ENCODE measurements around the gene ZBTB26. TPM values are rescaled to one million over a fixed set of nuclear protein-coding genes. Genes with fewer than 3 reads are reported as not detected.
"Not testable (repeated sequence)": the region's sequence is repeated elsewhere in the genome, so short reads cannot be mapped to it uniquely, and the experiment has no call there.

Gene ZBTB26
- polyA plus RNA-seq, 1 donor, result 8.8 TPM

- DNase-seq (ENCODE audit: low read depth), result no peak
Measured at GRCh38 chr9:122923947-122924346, 7.4 kb downstream of the ZBTB26 start.

- DNase-seq (ENCODE audit: low read depth), result no peak
Measured at GRCh38 chr9:122922713-122923112, 8.6 kb downstream of the ZBTB26 start.

GRCh38 chr9:122918310-122918709 lies 13.0 kb downstream of the ZBTB26 start:
- DNase-seq (ENCODE audit: low read depth), result no peak

GRCh38 chr9:122912964-122913673 lies 18.2 kb downstream of the ZBTB26 start, which contains the start of gene ZBTB6:
ZBTB6 (minus strand) TSS chr9:122913323; CDS start chr9:122912072, 1,251 bp downstream.
- DNase-seq (ENCODE audit: low read depth), result peak; percentile 58

GRCh38 chr9:122912671-122912963 lies 18.7 kb downstream of the ZBTB26 start:
- no peak for DNase-seq (ENCODE audit: low read depth)

- DNase-seq (ENCODE audit: low read depth), result not testable (repeated sequence)
Measured at GRCh38 chr9:122906122-122906521, 25.2 kb downstream of the ZBTB26 start.

GRCh38 chr9:122904823-122905710 lies 26.2 kb downstream of the ZBTB26 start, which contains the start of gene RC3H2:
RC3H2 (minus strand) TSS chr9:122905359; CDS start chr9:122897509, 7,850 bp downstream.
- peak; percentile 100 for DNase-seq (ENCODE audit: low read depth)

- no peak for DNase-seq (ENCODE audit: low read depth)
Measured at GRCh38 chr9:122904466-122904822, 26.9 kb downstream of the ZBTB26 start.

GRCh38 chr9:122900791-122901190 lies 30.5 kb downstream of the ZBTB26 start:
- DNase-seq (ENCODE audit: low read depth), result no peak

- DNase-seq (ENCODE audit: low read depth), result no peak
Measured at GRCh38 chr9:122897969-122898368, 33.3 kb downstream of the ZBTB26 start.

- DNase-seq (ENCODE audit: low read depth), result no peak
Measured at GRCh38 chr9:122888480-122888879, 42.8 kb downstream of the ZBTB26 start.

GRCh38 chr9:122883125-122883524 lies 48.2 kb downstream of the ZBTB26 start:
- DNase-seq (ENCODE audit: low read depth), result no peak

GRCh38 chr9:122879443-122879842 lies 51.9 kb downstream of the ZBTB26 start:
- no peak for DNase-seq (ENCODE audit: low read depth)

- no peak for DNase-seq (ENCODE audit: low read depth)
Measured at GRCh38 chr9:122875523-122875922, 55.8 kb downstream of the ZBTB26 start.

- not testable (repeated sequence) for DNase-seq (ENCODE audit: low read depth)
Measured at GRCh38 chr9:122867276-122867675, 64.0 kb downstream of the ZBTB26 start.

- DNase-seq (ENCODE audit: low read depth), result no peak
Measured at GRCh38 chr9:122866079-122866478, 65.2 kb downstream of the ZBTB26 start.

Other genes starting within 250 kb of the ZBTB26 start
- gene OR1L4, start 207.5 kb downstream of the ZBTB26 start, polyA plus RNA-seq (ENCODE audit: insufficient read length), result not detected
- not detected for gene OR1L6, start 189.2 kb downstream of the ZBTB26 start, polyA plus RNA-seq (ENCODE audit: insufficient read length)
- not detected for gene OR5C1, start 142.6 kb downstream of the ZBTB26 start, polyA plus RNA-seq (ENCODE audit: insufficient read length)
- not detected for gene OR1K1, start 131.4 kb downstream of the ZBTB26 start, polyA plus RNA-seq (ENCODE audit: insufficient read length)
- 15.2 TPM for gene PDCL, start 102.9 kb downstream of the ZBTB26 start, polyA plus RNA-seq (ENCODE audit: insufficient read length)
- gene RC3H2, start 26.2 kb downstream of the ZBTB26 start, polyA plus RNA-seq (ENCODE audit: insufficient read length), result 30.4 TPM
- 9.6 TPM for gene ZBTB6, start 18.2 kb downstream of the ZBTB26 start, polyA plus RNA-seq (ENCODE audit: insufficient read length)
- 34.3 TPM for gene RABGAP1, start 9.5 kb upstream of the ZBTB26 start, polyA plus RNA-seq (ENCODE audit: insufficient read length)
- gene GPR21, start 102.2 kb upstream of the ZBTB26 start, polyA plus RNA-seq (ENCODE audit: insufficient read length), result 0.44 TPM

Data from forelimb muscle (tissue), 1 donor.